ENCODE results near the gene CHST9. TPM values are rescaled to one million over a fixed set of nuclear protein-coding genes. Genes with fewer than 3 reads are reported as not detected.
"Not testable (repeated sequence)": the region's sequence is repeated elsewhere in the genome, so short reads cannot be mapped to it uniquely, and the experiment has no call there.

CHST9 gene
- total and polyA plus RNA-seq, 7 donors: under 0.01 to 0.11 (median 0.07) TPM; not detected in 2

- Histone ChIP-seq H3K4me3 (no peak overlapping the region), H3K27me3 (ENCODE audit: insufficient read depth in 3 of 3, low read length in 2 of 3) (no peaks in the 10 kb centered on the region), H3K4me1 (no peaks in the 10 kb centered on the region), H3K27ac (no peak overlapping the region), H3K36me3 (ENCODE audit: insufficient read depth in 1 of 2, low read depth in 1 of 2) (no peaks in the 10 kb centered on the region), H3K9me3 (no peaks in the 10 kb centered on the region)
- ATAC-seq (no peak), DNase-seq (no peak)
- intact Hi-C loops (cut with DNase I): no loop called here
- no peak for TF ChIP-seq CTCF (IDR thresholded peaks at IDR 0.05)
- WGBS, 3 donors: 19 to 32% (median 20%) methylated on average over 1 of the region's 1 CpG
Observed at GRCh38 chr18:27175914-27176313, 9.2 kb downstream of the CHST9 start.

DNA sequence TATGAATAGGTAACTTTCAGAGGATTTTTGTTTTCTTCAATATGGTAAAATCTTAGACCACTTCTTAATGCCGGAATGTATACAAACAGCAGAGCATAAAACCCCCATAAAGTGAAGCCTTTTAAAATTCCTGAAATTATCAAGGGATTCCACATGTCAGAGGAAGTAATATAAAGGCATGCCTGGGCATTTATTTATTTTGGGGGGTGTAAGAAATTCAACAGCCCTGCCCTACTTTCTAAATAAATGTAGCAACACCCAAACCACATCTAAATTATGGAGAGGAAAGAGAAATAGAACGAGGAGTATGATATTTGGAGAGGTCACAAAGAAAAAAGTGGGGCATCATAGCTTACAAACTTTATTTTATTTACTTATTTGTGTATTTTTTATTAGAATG is 9.9 kb downstream of the CHST9 start:
- 64 to 80% (median 68%) methylated on average over 2 of the region's 2 CpGs for WGBS, 3 donors
- Histone ChIP-seq H3K27ac (no peak overlapping the region), H3K4me3 (no peak overlapping the region), H3K27me3 (ENCODE audit: insufficient read depth in 3 of 3, low read length in 2 of 3) (no peaks in the 10 kb centered on the region), H3K36me3 (ENCODE audit: insufficient read depth in 1 of 2, low read depth in 1 of 2) (no peaks in the 10 kb centered on the region), H3K9me3 (no peaks in the 10 kb centered on the region), H3K4me1 (no peaks in the 10 kb centered on the region)
- intact Hi-C loops (cut with DNase I): no loop called here
- DNase-seq: no peak
- no peak for ATAC-seq
- TF ChIP-seq CTCF (IDR thresholded peaks at IDR 0.05): no peak

GRCh38 chr18:27171993-27172392 is 13.1 kb downstream of the CHST9 start:
- intact Hi-C loops (cut with DNase I): no loop called here
- H3K4me1 ChIP-seq: no peaks in the 10 kb centered on the region
- peaks cover 0 to 2% (median 0%) of the 10 kb centered on the region in 3 donors for H3K27me3 ChIP-seq (ENCODE audit: insufficient read depth in 3 of 3, low read length in 2 of 3)
- H3K36me3 ChIP-seq (ENCODE audit: insufficient read depth in 1 of 2, low read depth in 1 of 2): no peaks in the 10 kb centered on the region
- ATAC-seq (no peak), DNase-seq (no peak)
- TF ChIP-seq CTCF (IDR thresholded peaks at IDR 0.05): no peak
- no peak overlapping the region for H3K4me3 ChIP-seq
- H3K9me3 ChIP-seq: no peaks in the 10 kb centered on the region
- no peak overlapping the region for H3K27ac ChIP-seq
- WGBS, 3 donors: 48 to 70% (median 56%) methylated on average over 1 of the region's 1 CpG

DNA sequence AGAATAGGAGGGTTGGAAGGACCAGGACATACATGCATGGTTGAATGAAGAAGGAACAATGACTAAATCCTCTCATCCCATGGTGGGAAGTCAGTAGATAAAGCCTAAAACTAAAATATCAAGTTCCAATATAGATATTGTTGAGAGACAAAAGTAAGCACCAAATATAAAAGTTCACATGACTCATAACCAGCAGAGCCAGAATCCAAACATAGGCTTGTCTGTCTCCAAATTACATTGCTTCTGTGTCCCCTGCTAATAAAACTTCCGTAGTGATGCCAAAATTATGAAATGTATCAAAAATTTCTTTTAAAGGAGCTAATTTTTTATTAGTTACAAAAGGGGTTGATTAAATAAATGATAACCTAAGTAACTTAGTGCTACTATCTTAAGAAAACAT is 19.7 kb downstream of the CHST9 start:
- TF ChIP-seq CTCF (IDR thresholded peaks at IDR 0.05): no peak
- intact Hi-C loops (cut with DNase I): no loop called here
- Histone ChIP-seq H3K4me3 (no peak overlapping the region), H3K27ac (no peak overlapping the region), H3K4me1 (no peaks in the 10 kb centered on the region), H3K36me3 (ENCODE audit: insufficient read depth in 1 of 2, low read depth in 1 of 2) (no peaks in the 10 kb centered on the region), H3K27me3 (ENCODE audit: insufficient read depth in 3 of 3, low read length in 2 of 3) (peaks cover 0 to 2% (median 0%) of the 10 kb centered on the region in 3 donors), H3K9me3 (no peaks in the 10 kb centered on the region)
- ATAC-seq (no peak), DNase-seq (no peak)
- 22 to 43% (median 42%) methylated on average over 1 of the region's 1 CpG for whole genome bisulfite sequencing, 3 donors

DNA sequence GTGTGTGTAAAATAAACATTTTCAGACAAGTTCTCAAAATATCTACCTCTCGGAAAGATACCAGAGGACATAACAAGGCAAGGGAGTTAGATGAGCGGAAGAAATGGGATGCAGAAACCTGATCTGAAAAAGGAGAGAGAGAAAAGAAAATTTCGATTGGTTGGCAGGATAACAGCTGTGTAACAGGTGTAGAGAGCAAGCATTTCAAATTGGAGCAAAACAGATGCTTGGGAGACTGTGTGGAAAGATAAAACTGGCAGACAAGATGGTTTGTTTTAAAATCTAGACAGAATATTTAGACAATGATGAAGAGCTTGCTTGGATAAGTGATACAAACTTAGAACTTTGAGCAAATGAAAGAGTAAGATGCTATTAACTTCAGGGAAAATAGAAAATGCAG is 20.2 kb downstream of the CHST9 start:
- no peaks in the 10 kb centered on the region for H3K36me3 ChIP-seq (ENCODE audit: insufficient read depth in 1 of 2, low read depth in 1 of 2)
- 32 to 49% (median 47%) methylated on average over 3 of the region's 3 CpGs for WGBS, 3 donors
- no peaks in the 10 kb centered on the region for H3K9me3 ChIP-seq
- DNase-seq (no peak), ATAC-seq (no peak)
- H3K4me3 ChIP-seq: no peak overlapping the region
- no peaks in the 10 kb centered on the region for H3K4me1 ChIP-seq
- no peak for TF ChIP-seq CTCF (IDR thresholded peaks at IDR 0.05)
- intact Hi-C loops (cut with DNase I): no loop called here
- H3K27ac ChIP-seq: no peak overlapping the region
- H3K27me3 ChIP-seq (ENCODE audit: insufficient read depth in 3 of 3, low read length in 2 of 3): peaks cover 0 to 2% (median 0%) of the 10 kb centered on the region in 3 donors

DNA sequence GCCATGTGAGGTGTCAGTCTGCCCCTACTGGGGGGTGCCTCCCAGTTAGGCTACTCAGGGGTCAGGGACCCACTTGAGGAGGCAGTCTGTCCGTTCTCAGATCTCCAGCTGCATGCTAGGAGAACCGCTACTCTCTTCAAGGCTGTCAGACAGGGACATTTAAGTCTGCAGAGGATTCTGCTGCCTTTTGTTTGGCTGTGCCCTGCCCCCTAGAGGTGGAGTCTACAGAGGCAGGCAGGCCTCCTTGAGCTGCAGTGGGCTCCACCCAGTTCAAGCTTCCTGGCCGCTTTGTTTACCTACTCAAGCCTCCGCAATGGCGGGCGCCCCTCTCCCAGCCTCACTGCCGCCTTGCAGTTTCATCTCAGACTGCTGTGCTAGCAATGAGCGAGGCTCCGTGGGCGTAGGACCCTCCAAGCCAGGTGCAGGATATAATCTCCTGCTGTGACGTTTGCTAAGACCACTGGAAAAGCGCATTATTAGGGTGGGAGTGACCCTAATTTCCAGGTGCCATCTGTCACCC is 21.9 kb downstream of the CHST9 start:
- ATAC-seq; H3K36me3 ChIP-seq (ENCODE audit: insufficient read depth in 1 of 2, low read depth in 1 of 2); H3K4me3 ChIP-seq; H3K27ac ChIP-seq; H3K27me3 ChIP-seq (ENCODE audit: insufficient read depth in 3 of 3, low read length in 2 of 3); intact Hi-C loops (cut with DNase I); H3K9me3 ChIP-seq; DNase-seq; H3K4me1 ChIP-seq: not testable (repeated sequence)
- WGBS, 3 donors: 90 to 95% (median 94%) methylated on average over 10 to 12 of the region's 12 CpGs

DNA sequence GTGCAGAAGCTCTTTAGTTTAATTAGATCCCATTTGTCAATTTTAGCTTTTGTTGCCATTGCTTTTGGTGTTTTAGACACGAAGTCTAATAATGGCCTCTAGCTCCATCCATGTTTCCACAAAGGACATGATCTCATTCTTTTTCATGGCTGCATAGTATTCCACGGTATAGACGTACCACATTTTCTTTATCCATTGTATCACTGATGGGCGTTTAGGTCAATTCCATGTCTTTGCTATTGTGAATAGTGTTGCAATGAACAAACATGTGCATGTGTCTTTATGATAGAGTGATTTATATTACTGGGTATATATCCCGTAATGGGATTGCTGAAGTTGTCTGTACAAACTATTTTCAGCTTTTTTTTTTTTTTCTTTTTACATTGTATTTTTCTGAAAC is 35.9 kb downstream of the CHST9 start:
- H3K27ac ChIP-seq; H3K36me3 ChIP-seq (ENCODE audit: insufficient read depth in 1 of 2, low read depth in 1 of 2); intact Hi-C loops (cut with DNase I); H3K4me1 ChIP-seq; ATAC-seq; H3K27me3 ChIP-seq (ENCODE audit: insufficient read depth in 3 of 3, low read length in 2 of 3); H3K9me3 ChIP-seq; H3K4me3 ChIP-seq; DNase-seq: not testable (repeated sequence)
- WGBS, 3 donors: 61 to 69% (median 62%) methylated on average over 5 of the region's 5 CpGs
